SU-DHL-6 (cell line): ENCODE results near the gene QPRT.

ENCODE experiments used
- EZH2phosphoT487 ChIP-seq: fragments of 200-600 bp; sonication (generic), shearing (Covaris generic); conservative IDR thresholded peaks from 2 replicates; pipeline ENCODE4 v1.6.1; 2018; ENCODE audit warnings: mild to moderate bottlenecking, antibody characterized with exemption, low read length, moderate library complexity, mixed read lengths
- TF ChIP-seq, protein P1 (sequence below): fragments of 200-600 bp; sonication (generic); IDR thresholded peaks from one replicate; pipeline ENCODE4 v1.5.1; 2017; ENCODE audit warnings: antibody characterized with exemption, mild to moderate bottlenecking, low read length, moderate library complexity; ENCODE audit not compliant: insufficient read depth, poor library complexity, severe bottlenecking

DNA sequence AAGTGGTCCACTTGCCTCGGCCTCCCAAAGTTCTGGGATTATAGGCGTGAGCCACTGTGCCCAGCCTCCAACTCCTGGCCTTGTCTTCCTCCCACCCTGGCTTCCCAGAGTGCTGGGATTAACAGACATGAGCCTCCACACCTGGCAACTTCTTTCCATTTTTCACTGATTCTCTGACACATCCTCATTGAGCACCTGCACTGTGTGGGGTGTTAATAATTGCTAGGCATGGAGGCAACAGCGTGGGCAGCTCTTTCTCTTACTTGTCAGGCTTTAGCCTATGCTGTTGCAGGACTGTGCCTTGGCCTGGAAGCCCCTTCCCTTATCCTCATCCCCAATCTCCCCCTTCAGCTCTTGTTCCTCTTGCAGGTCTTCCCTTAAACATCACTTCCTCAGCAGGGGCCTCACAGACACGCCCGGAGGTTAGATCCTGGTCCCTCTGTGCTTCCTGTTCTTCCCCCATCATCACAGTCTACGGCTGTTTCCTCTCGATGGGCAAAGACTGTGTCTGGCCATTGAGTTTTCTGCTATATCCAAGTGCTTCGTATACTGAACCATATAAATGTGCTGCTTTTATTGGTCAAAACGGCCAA is 7.9 kb downstream of the QPRT start:
- TF ChIP-seq, protein P1, sequence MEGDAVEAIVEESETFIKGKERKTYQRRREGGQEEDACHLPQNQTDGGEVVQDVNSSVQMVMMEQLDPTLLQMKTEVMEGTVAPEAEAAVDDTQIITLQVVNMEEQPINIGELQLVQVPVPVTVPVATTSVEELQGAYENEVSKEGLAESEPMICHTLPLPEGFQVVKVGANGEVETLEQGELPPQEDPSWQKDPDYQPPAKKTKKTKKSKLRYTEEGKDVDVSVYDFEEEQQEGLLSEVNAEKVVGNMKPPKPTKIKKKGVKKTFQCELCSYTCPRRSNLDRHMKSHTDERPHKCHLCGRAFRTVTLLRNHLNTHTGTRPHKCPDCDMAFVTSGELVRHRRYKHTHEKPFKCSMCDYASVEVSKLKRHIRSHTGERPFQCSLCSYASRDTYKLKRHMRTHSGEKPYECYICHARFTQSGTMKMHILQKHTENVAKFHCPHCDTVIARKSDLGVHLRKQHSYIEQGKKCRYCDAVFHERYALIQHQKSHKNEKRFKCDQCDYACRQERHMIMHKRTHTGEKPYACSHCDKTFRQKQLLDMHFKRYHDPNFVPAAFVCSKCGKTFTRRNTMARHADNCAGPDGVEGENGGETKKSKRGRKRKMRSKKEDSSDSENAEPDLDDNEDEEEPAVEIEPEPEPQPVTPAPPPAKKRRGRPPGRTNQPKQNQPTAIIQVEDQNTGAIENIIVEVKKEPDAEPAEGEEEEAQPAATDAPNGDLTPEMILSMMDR: no peak
- no peak for TF ChIP-seq EZH2phosphoT487
